ENCODE measurements around the gene TJP1. TPM values are rescaled to one million over a fixed set of nuclear protein-coding genes. Genes with fewer than 3 reads are reported as not detected.

The TJP1 gene
- total and polyA plus RNA-seq, 2 donors (not counting 1 experiment from before 2014, with no cell fraction given), result 0.10 TPM; not detected in 1

DNA sequence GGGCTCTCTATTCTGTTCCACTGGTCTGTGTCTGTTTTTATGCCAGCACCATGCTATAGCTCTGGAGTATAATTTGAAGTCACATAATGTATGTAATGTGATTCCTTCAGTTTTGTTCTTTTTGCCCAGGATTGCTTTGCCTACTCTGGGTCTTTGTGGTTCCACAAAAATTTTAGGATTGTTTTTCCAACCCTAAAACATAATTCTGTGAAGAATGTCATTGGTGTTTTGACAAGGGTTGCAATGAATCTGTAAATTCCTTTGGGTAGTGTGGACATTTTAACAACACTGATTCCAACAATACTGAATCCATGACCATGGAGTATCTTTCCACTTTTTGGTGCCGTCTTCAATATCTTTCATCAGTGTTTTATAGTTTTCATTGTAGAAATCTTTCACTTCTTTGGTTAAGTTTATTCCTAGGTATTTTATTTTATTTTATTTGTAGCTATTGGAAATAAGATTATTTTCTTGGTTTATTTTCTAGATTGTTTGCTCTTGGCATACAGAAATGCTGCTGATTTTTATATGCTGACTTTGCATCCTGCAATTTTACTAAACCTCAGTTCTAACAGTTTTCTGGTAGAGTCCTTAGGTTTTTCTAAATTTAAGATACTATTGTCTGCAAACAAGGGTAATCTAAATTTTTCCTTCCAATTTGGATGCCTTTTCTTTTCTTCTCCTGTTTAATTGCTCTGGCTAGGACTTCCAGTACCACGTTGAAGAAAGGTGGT, 29.7 kb downstream of the TJP1 start:
- TF ChIP-seq, protein P1, sequence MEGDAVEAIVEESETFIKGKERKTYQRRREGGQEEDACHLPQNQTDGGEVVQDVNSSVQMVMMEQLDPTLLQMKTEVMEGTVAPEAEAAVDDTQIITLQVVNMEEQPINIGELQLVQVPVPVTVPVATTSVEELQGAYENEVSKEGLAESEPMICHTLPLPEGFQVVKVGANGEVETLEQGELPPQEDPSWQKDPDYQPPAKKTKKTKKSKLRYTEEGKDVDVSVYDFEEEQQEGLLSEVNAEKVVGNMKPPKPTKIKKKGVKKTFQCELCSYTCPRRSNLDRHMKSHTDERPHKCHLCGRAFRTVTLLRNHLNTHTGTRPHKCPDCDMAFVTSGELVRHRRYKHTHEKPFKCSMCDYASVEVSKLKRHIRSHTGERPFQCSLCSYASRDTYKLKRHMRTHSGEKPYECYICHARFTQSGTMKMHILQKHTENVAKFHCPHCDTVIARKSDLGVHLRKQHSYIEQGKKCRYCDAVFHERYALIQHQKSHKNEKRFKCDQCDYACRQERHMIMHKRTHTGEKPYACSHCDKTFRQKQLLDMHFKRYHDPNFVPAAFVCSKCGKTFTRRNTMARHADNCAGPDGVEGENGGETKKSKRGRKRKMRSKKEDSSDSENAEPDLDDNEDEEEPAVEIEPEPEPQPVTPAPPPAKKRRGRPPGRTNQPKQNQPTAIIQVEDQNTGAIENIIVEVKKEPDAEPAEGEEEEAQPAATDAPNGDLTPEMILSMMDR (IDR thresholded peaks at IDR 0.05), result no peak
- TF ChIP-seq EZH2 (IDR thresholded peaks at IDR 0.05; ENCODE audit: borderline replicate concordance, insufficient read depth, low read depth, low read length, poor library complexity, severe bottlenecking), result no peak
- Histone ChIP-seq H3K79me2 (ENCODE audit: control insufficient read depth, insufficient read depth, low read length) (no peaks in the 10 kb centered on the region), H3K4me3 (ENCODE audit: control extremely low read depth in 1 of 5, extremely low read depth in 1 of 5, insufficient read depth in 1 of 5, low read depth in 2 of 5, low read length in 4 of 5) (no peak overlapping the region), H3K4me1 (ENCODE audit: control insufficient read depth in 2 of 2, insufficient read depth in 2 of 2, low read length in 2 of 2) (no peaks in the 10 kb centered on the region), H3K36me3 (replicated peaks in 1 of 2; ENCODE audit: control extremely low read depth in 1 of 2, control insufficient read depth in 1 of 2, extremely low read depth in 1 of 2, insufficient read depth in 2 of 2, low read length in 1 of 2) (no peaks in the 10 kb centered on the region), H2AFZ (ENCODE audit: insufficient read depth, low read depth, low read length, poor library complexity, severe bottlenecking) (no peak overlapping the region), H3K27ac (ENCODE audit: low read length in 2 of 2) (no peak overlapping the region), H3K4me2 (replicated peaks; ENCODE audit: low read depth, low read length, poor library complexity, severe bottlenecking) (no peak overlapping the region), H3K27me3 (replicated peaks in 1 of 4; ENCODE audit: control extremely low read depth in 1 of 4, control insufficient read depth in 3 of 4, insufficient read depth in 4 of 4, low read length in 3 of 4) (peaks cover 0 to 3% (median 0%) of the 10 kb centered on the region in 4 experiments), H4K20me1 (ENCODE audit: control insufficient read depth, insufficient read depth, low read length, poor library complexity, severe bottlenecking) (no peaks in the 10 kb centered on the region), H3K9ac (ENCODE audit: low read length) (no peak overlapping the region), H3K9me3 (ENCODE audit: control extremely low read depth in 1 of 3, control insufficient read depth in 2 of 3, insufficient read depth in 1 of 3, low read length in 2 of 3) (no peaks in the 10 kb centered on the region)
- ATAC-seq (ENCODE audit: low read depth), result no peak
- WGBS (ENCODE audit: insufficient coverage), result no CpG with 5 or more reads among the region's 2 CpGs
- Mint-ChIP-seq H3K27me3 (peaks cover 31% of the 10 kb centered on the region), H3K4me3 (no peak overlapping the region), H3K27ac (no peak overlapping the region), H3K4me1 (no peaks in the 10 kb centered on the region), H3K9me3 (ENCODE audit: insufficient read depth) (no peaks in the 10 kb centered on the region)
- DNase-seq, result no peak
- ChIA-PET POLR2A (no interaction called here), CTCF (no interaction called here)
- intact Hi-C loops (cut with micrococcal nuclease), result no loop called here

GRCh38 chr15:29790607-29791006, 31.7 kb downstream of the TJP1 start:
- peaks cover 23% of the 10 kb centered on the region for H3K27me3 Mint-ChIP-seq
- CTCF ChIA-PET, result no interaction called here
- Histone ChIP-seq H3K27me3 (replicated peaks in 1 of 4; ENCODE audit: control extremely low read depth in 1 of 4, control insufficient read depth in 3 of 4, insufficient read depth in 4 of 4, low read length in 3 of 4) (no peaks in the 10 kb centered on the region), H3K36me3 (replicated peaks in 1 of 2; ENCODE audit: control extremely low read depth in 1 of 2, control insufficient read depth in 1 of 2, extremely low read depth in 1 of 2, insufficient read depth in 2 of 2, low read length in 1 of 2) (no peaks in the 10 kb centered on the region), H2AFZ (ENCODE audit: insufficient read depth, low read depth, low read length, poor library complexity, severe bottlenecking) (no peak overlapping the region), H3K9ac (ENCODE audit: low read length) (no peak overlapping the region), H3K4me3 (ENCODE audit: control extremely low read depth in 1 of 5, extremely low read depth in 1 of 5, insufficient read depth in 1 of 5, low read depth in 2 of 5, low read length in 4 of 5) (no peak overlapping the region), H3K4me2 (replicated peaks; ENCODE audit: low read depth, low read length, poor library complexity, severe bottlenecking) (no peak overlapping the region), H4K20me1 (ENCODE audit: control insufficient read depth, insufficient read depth, low read length, poor library complexity, severe bottlenecking) (no peaks in the 10 kb centered on the region), H3K4me1 (ENCODE audit: control insufficient read depth in 2 of 2, insufficient read depth in 2 of 2, low read length in 2 of 2) (no peaks in the 10 kb centered on the region), H3K27ac (ENCODE audit: low read length in 2 of 2) (no peak overlapping the region), H3K79me2 (ENCODE audit: control insufficient read depth, insufficient read depth, low read length) (no peaks in the 10 kb centered on the region), H3K9me3 (ENCODE audit: control extremely low read depth in 1 of 3, control insufficient read depth in 2 of 3, insufficient read depth in 1 of 3, low read length in 2 of 3) (no peaks in the 10 kb centered on the region)
- POLR2A ChIA-PET, result no interaction called here
- no peak overlapping the region for H3K27ac Mint-ChIP-seq
- H3K4me3 Mint-ChIP-seq, result no peak overlapping the region
- H3K4me1 Mint-ChIP-seq, result no peaks in the 10 kb centered on the region
- TF ChIP-seq, protein P1 (IDR thresholded peaks at IDR 0.05), result no peak
- WGBS (ENCODE audit: insufficient coverage), result 83% methylated on average over 1 of the region's 6 CpGs
- no peak for ATAC-seq (ENCODE audit: low read depth)
- no peak for DNase-seq
- H3K9me3 Mint-ChIP-seq (ENCODE audit: insufficient read depth), result no peaks in the 10 kb centered on the region
- intact Hi-C loops (cut with micrococcal nuclease), result no loop called here

Measured in B cell (primary cell).